ENCODE measurements around the gene PRRG2. TPM values are rescaled to one million over a fixed set of nuclear protein-coding genes. Genes with fewer than 3 reads are reported as not detected.

PRRG2 gene
- total and polyA plus RNA-seq, 4 donors, result 5.1 to 11.7 (median 9.8) TPM

DNA sequence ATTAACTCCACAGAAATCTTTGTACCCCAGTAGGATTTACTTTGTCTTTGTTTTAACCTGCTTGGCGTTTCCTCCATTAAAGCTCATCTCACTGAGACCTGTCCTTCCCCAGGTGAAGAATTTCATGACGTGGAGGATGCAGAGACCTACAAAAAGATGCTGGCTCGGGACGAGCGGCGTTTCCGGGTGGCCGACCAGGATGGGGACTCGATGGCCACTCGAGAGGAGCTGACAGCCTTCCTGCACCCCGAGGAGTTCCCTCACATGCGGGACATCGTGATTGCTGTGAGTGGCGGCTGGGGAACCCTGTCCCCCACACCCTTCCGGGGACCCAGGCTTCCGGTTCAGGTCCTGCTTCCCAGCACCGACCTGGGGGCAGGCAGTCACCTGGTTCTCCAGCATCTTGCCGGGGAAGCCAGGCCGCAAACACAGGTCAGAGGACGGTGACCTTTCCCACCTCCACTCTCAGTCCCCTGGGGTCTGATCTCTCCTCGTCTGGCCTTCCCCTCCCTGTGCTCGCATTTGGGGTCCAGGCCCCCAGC, 44.1 kb upstream of the PRRG2 start:
- ATAC-seq (ENCODE audit: insufficient read depth, low FRiP score) (no peak), DNase-seq (no peak)
- H3K9ac ChIP-seq (ENCODE audit: insufficient read depth in 1 of 2, low read length in 2 of 2), result no peak overlapping the region
- H3K4me1 ChIP-seq (ENCODE audit: control insufficient read depth in 5 of 5, insufficient read depth in 5 of 5, low read length in 5 of 5), result peaks cover 0 to 10% (median 5%) of the 10 kb centered on the region in 5 donors
- H3K36me3 ChIP-seq (ENCODE audit: control insufficient read depth in 4 of 4, insufficient read depth in 4 of 4, low read length in 4 of 4), result peaks cover 0 to 17% (median 11%) of the 10 kb centered on the region in 4 donors
- H3K9me3 ChIP-seq (ENCODE audit: control insufficient read depth in 4 of 4, insufficient read depth in 3 of 4, low read length in 3 of 4), result no peaks in the 10 kb centered on the region
- no peaks in the 10 kb centered on the region for H3K27me3 ChIP-seq (ENCODE audit: control insufficient read depth in 3 of 3, insufficient read depth in 3 of 3, low read length in 2 of 3)
- WGBS, 2 donors, result 90 to 91% methylated on average over 22 of the region's 22 CpGs
- TF ChIP-seq, protein P1, sequence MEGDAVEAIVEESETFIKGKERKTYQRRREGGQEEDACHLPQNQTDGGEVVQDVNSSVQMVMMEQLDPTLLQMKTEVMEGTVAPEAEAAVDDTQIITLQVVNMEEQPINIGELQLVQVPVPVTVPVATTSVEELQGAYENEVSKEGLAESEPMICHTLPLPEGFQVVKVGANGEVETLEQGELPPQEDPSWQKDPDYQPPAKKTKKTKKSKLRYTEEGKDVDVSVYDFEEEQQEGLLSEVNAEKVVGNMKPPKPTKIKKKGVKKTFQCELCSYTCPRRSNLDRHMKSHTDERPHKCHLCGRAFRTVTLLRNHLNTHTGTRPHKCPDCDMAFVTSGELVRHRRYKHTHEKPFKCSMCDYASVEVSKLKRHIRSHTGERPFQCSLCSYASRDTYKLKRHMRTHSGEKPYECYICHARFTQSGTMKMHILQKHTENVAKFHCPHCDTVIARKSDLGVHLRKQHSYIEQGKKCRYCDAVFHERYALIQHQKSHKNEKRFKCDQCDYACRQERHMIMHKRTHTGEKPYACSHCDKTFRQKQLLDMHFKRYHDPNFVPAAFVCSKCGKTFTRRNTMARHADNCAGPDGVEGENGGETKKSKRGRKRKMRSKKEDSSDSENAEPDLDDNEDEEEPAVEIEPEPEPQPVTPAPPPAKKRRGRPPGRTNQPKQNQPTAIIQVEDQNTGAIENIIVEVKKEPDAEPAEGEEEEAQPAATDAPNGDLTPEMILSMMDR (IDR thresholded peaks at IDR 0.05; ENCODE audit: control extremely low read depth, extremely low read depth), result no peak
- no peak overlapping the region for H3K4me3 ChIP-seq
- H3K27ac ChIP-seq (ENCODE audit: low read depth in 1 of 2, low read length in 1 of 2), result no peak overlapping the region

DNA sequence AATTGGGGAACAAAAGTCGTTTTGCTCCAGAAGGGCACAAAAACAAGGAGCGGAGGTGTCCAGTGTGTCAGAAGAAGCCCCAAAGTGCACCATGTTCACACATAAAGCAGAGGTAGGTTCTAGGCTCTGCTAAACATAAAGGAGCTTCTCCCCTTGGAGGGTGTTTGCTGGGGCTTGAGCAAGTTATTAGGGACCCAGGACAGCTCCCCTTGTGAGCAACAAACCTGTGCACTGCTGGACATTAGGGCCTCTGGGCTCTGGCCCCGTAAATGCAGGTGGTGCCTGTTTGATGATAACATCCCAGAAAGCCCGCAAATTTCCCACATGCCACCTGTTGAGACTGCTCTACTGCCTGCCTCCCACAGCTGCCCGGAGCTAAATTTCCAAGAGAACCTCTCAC, 42.5 kb upstream of the PRRG2 start:
- H3K27me3 ChIP-seq (ENCODE audit: control insufficient read depth in 3 of 3, insufficient read depth in 3 of 3, low read length in 2 of 3), result no peaks in the 10 kb centered on the region
- WGBS, 2 donors, result 83 to 84% methylated on average over 5 of the region's 5 CpGs
- no peak for ATAC-seq (ENCODE audit: insufficient read depth, low FRiP score)
- H3K9me3 ChIP-seq (ENCODE audit: control insufficient read depth in 4 of 4, insufficient read depth in 3 of 4, low read length in 3 of 4), result no peaks in the 10 kb centered on the region
- DNase-seq, result no peak
- H3K4me3 ChIP-seq, result no peak overlapping the region
- H3K27ac ChIP-seq (ENCODE audit: low read depth in 1 of 2, low read length in 1 of 2), result no peak overlapping the region
- H3K36me3 ChIP-seq (ENCODE audit: control insufficient read depth in 4 of 4, insufficient read depth in 4 of 4, low read length in 4 of 4), result peaks cover 0 to 19% (median 13%) of the 10 kb centered on the region in 4 donors
- H3K9ac ChIP-seq (ENCODE audit: insufficient read depth in 1 of 2, low read length in 2 of 2), result no peak overlapping the region
- peaks cover 0 to 4% (median 2%) of the 10 kb centered on the region in 5 donors for H3K4me1 ChIP-seq (ENCODE audit: control insufficient read depth in 5 of 5, insufficient read depth in 5 of 5, low read length in 5 of 5)
- TF ChIP-seq, protein P1 (IDR thresholded peaks at IDR 0.05; ENCODE audit: control extremely low read depth, extremely low read depth), result no peak

DNA sequence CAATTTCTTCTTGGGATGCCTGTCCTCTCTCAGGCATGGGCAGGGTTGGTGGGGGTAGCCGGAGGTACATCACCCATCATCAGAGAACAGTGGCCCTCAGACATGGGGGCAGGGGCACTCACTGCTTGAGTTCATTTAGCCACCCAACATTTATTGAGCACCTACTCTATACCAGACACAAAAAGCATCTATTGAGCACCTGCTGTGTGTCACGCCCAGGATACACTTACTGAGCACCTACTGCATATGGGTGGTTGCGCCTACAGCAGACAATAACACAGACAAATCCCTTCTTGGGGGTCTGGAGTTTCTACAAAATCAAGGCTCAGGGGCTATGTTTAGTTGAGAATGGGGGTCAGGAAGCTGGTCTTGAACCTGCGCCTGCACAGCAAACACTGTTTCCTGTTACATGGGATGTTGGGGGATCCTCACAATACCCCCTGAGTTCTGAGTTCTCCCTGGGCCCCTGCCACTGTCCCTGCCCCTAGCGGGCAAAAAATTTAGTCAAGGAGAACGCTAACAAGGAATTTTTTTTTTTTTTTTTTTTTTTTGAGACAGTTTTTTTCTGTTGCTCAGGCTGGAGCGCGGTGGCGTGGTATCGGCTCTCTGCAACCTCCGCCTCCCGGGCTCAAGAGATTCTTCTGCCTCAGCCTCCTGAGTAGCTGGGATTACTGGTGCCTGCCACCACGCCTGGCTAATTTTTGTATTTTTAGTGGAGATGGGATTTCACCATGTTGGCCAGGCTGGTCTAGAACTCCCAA, 41.7 kb upstream of the PRRG2 start:
- Histone ChIP-seq H3K9ac (ENCODE audit: insufficient read depth in 1 of 2, low read length in 2 of 2) (no peak overlapping the region), H3K27ac (ENCODE audit: low read depth in 1 of 2, low read length in 1 of 2) (no peak overlapping the region), H3K27me3 (ENCODE audit: control insufficient read depth in 3 of 3, insufficient read depth in 3 of 3, low read length in 2 of 3) (no peaks in the 10 kb centered on the region), H3K36me3 (ENCODE audit: control insufficient read depth in 4 of 4, insufficient read depth in 4 of 4, low read length in 4 of 4) (peaks cover 0 to 19% (median 13%) of the 10 kb centered on the region in 4 donors), H3K4me3 (no peak overlapping the region), H3K4me1 (ENCODE audit: control insufficient read depth in 5 of 5, insufficient read depth in 5 of 5, low read length in 5 of 5) (peaks cover 0 to 2% (median 0%) of the 10 kb centered on the region in 5 donors), H3K9me3 (ENCODE audit: control insufficient read depth in 4 of 4, insufficient read depth in 3 of 4, low read length in 3 of 4) (no peaks in the 10 kb centered on the region)
- TF ChIP-seq, protein P1 (IDR thresholded peaks at IDR 0.05; ENCODE audit: control extremely low read depth, extremely low read depth), result no peak
- no peak for ATAC-seq (ENCODE audit: insufficient read depth, low FRiP score)
- DNase-seq, result no peak
- 95 to 97% methylated on average over 13 of the region's 13 CpGs for WGBS, 2 donors
